IPS-18c (cell line): ENCODE results near the gene MS4A18.

ENCODE experiments used
- H3K4me3 ChIP-seq: 2 replicates; pipeline ENCODE4 v1.7.0; 2013; ENCODE audit warnings: low read depth, mild to moderate bottlenecking, low read length, moderate library complexity; ENCODE audit not compliant: insufficient read depth
- H3K9me3 ChIP-seq: one replicate; pipeline ENCODE4 v1.6.1; 2013; ENCODE audit warnings: mild to moderate bottlenecking, low read length, moderate library complexity; ENCODE audit not compliant: control insufficient read depth, insufficient read depth

The MS4A18 gene

GRCh38 chr11:60719391-60719790 lies 5.1 kb upstream of the MS4A18 start:
- H3K9me3 ChIP-seq, result peaks cover 7% of the 10 kb centered on the region
- no peak overlapping the region for H3K4me3 ChIP-seq

DNA sequence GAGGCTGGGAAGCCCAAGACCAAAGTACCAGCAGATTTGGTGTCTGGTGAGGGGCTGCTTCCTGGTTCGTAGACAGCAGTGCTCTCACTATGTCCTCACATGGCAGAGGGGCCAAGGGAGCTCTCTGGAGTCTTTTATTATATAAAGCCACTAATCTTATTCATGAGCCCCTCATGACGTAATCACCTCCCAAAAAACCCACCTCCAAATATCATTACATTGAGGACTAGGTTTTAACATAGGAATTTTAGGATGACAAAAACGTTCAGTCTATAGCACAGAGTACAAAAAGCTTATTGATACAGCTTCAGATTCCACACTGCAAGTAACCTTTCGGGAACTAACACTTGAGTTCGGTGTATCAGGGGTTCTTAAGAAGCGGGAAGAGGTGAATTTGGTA lies 4.1 kb upstream of the MS4A18 start:
- Histone ChIP-seq H3K4me3 (no peak overlapping the region), H3K9me3 (peaks cover 7% of the 10 kb centered on the region)

- Histone ChIP-seq H3K4me3 (no peak overlapping the region), H3K9me3 (peaks cover 2% of the 10 kb centered on the region)
Observed at GRCh38 chr11:60725592-60725991, 1.1 kb downstream of the MS4A18 start.

DNA sequence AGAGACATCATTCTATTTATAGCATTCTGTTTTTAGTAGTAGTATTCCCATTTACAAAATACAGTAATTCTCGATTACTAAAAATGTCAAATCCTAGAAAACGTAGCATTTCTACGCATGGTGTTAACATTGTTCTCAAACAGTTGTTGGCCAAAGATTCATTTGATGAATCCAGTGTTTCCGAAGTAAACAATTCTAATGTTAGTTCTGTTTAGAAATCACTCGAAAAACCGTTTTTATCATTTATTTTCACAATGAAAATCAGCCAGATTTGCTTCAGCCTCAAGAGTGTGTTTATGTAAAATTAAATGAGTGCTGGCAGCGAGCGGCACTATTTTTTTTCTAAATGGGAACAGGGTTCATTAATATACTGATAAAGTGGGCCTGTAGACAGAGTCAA lies 7.1 kb downstream of the MS4A18 start:
- H3K9me3 ChIP-seq, result peaks cover 2% of the 10 kb centered on the region
- H3K4me3 ChIP-seq, result no peak overlapping the region

GRCh38 chr11:60734279-60734678 lies 9.8 kb downstream of the MS4A18 start:
- peaks cover 2% of the 10 kb centered on the region for H3K9me3 ChIP-seq
- no peak overlapping the region for H3K4me3 ChIP-seq

- Histone ChIP-seq H3K4me3 (no peak overlapping the region), H3K9me3 (no peaks in the 10 kb centered on the region)
Observed at GRCh38 chr11:60739114-60739513, 14.6 kb downstream of the MS4A18 start.

DNA sequence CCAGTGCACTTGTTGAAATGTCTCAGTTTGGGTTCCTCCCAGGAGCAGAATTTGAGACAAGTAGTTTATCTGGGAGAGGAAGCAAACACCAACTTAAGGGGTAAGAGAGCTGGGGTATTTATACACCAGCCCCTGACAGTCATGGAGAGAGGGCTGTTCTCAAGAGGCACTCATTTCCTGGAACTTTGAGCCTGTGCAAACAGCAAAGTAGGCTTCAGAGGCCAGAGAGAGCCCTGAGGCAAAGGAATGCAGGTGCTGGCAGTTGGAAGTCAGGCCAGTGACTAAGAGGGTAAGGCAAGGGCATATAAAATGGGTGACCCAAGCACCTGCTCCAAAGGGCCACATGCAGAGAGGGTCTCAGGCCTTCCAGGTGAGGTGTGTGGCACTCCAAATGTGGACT lies 16.1 kb downstream of the MS4A18 start:
- H3K9me3 ChIP-seq, result no peaks in the 10 kb centered on the region
- H3K4me3 ChIP-seq, result no peak overlapping the region

GRCh38 chr11:60741421-60741820 lies 16.9 kb downstream of the MS4A18 start:
- no peaks in the 10 kb centered on the region for H3K9me3 ChIP-seq
- H3K4me3 ChIP-seq, result no peak overlapping the region

DNA sequence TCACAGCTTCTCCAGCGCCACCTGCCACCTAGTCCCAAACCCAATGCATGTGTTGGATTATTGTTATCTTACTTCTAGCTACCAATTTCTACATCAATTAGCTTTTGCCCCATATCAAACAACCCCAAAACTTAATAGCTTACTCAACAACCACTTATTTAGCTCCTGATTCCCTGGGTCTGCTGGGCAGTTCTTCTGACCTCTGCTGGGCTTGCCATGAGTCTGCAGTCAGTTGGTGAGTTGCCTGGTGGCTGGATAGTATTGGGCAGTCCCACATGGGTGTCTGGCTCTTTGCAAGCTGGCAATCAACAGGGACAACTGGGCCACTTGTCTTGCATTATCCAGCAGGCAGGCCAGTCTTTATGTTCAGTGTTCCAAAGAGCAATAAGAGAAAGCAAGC lies 18.5 kb downstream of the MS4A18 start:
- no peak overlapping the region for H3K4me3 ChIP-seq
- H3K9me3 ChIP-seq, result no peaks in the 10 kb centered on the region

DNA sequence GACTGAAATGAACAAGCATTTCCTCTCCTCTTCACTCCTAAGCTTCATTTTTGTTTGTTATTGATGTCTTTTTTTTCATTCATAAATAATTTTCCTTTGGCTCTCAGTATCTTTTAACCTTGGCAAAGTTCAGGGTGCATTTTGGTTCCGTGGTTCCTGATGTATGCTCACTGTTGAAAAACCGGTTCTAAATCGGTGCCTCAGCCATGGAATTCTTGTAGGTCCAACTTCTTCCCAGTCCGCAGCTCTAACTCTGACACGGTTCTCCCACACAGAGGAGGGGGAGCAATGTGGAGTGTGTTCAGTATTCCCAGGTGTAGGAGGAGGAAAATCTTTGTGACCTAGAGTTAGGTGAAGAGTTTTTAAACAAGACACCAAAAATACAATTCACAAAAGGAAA lies 19.6 kb downstream of the MS4A18 start:
- Histone ChIP-seq H3K9me3 (no peaks in the 10 kb centered on the region), H3K4me3 (no peak overlapping the region)

GRCh38 chr11:60747359-60747873 lies 22.9 kb downstream of the MS4A18 start:
- Histone ChIP-seq H3K9me3 (no peaks in the 10 kb centered on the region), H3K4me3 (no peak overlapping the region; the same call in 1 of the 2 replicates)

- H3K4me3 ChIP-seq, result no peak overlapping the region
Observed at GRCh38 chr11:60748225-60748624, 23.7 kb downstream of the MS4A18 start.

GRCh38 chr11:60748821-60749220 lies 24.3 kb downstream of the MS4A18 start:
- H3K9me3 ChIP-seq, result no peaks in the 10 kb centered on the region
- H3K4me3 ChIP-seq, result no peak overlapping the region

More at GRCh38 chr11:60748225-60748624, 23.7 kb downstream of the MS4A18 start:
- no peaks in the 10 kb centered on the region for H3K9me3 ChIP-seq

- H3K4me3 ChIP-seq, result no peak overlapping the region
- H3K9me3 ChIP-seq, result no peaks in the 10 kb centered on the region
Observed at GRCh38 chr11:60750911-60751310, 26.4 kb downstream of the MS4A18 start.

- Histone ChIP-seq H3K4me3 (no peak overlapping the region), H3K9me3 (no peaks in the 10 kb centered on the region)
Observed at GRCh38 chr11:60753309-60753708, 28.8 kb downstream of the MS4A18 start.

DNA sequence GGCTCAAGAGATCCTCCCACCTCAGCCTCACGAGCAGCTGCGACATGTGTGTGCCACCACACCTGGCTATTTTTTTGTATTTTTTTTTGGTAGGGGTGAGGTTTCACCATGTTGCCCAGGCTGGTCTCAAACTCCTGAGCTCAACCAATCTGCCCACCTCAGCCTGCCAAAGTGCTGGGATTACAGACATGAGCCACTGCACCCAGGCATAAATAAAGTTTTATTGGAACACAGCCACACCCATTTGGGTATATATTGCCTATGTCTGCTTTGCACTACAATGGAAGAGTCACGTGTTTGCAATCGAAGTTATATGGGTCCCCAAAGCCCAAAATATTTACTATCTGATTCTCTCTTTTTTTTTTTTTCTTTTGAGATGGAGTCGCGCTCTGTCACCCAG lies 30.4 kb downstream of the MS4A18 start:
- Histone ChIP-seq H3K9me3 (peaks cover 2% of the 10 kb centered on the region), H3K4me3 (no peak overlapping the region)

GRCh38 chr11:60756307-60757032 lies 31.9 kb downstream of the MS4A18 start, which contains the start of gene MS4A15:
TSS of gene MS4A15 (plus strand) at chr11:60756867. CDS start at chr11:60763734, 6,867 bp downstream.
- H3K4me3 ChIP-seq, result no peak within 1 kb of the TSS; the same call in 1 of the 2 replicates
- H3K9me3 ChIP-seq, result peaks cover 2% of the 10 kb centered on the region

DNA sequence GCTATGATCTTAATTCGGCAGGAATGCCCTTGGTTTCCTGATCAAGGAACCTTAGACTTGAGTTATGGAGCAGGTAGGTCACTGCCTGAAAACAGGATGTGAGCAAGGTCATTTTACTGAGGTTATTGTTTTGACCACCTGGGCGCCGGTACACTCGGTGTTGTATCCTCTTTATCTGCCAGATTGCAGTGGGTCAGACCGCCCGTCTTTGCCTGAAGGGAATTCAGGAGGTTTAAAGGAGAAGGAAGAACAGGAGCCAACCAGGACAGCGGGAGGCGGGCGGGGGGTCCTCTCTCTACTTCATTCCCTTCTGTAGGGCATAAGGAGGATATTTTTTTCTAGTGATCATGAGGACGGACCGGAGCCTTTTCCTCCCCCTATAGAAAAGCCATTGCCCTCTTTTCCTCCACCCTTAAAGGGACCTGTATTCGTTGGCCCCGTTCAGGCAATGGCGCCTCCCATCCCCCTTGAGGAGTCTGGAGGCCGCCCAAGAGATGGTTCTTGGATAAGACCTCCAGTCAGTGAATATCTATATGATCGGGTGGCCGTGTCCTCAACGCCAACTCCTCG lies 32.8 kb downstream of the MS4A18 start:
- Histone ChIP-seq H3K9me3 (peaks cover 2% of the 10 kb centered on the region), H3K4me3 (no peak overlapping the region)
